Measurements from ENCODE around the gene TFEC. TPM values are rescaled to one million over a fixed set of nuclear protein-coding genes. Genes with fewer than 3 reads are reported as not detected.

TFEC gene
- total and polyA plus RNA-seq, 4 donors: 0.52 to 5.1 (median 2.4) TPM

DNA sequence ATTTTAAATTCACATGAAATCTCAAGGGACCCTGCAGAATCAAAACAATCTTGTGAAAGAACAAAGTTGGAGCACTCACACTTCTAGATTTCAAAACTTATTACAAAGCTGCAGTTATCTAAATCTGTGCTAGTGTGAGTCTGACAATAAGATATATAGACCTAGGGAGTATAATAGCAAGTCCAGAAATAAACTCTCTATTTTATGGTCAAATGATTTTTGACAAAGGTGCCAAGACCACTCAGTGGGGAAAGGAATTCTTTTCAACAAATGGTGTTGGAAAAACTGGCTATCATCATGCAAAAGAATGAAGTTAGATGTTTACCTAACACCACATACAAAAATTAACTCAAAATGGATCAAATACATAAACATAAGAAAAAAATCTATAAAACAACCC lies 68.2 kb downstream of the TFEC start:
- H3K27ac ChIP-seq (ENCODE audit: low read depth in 1 of 2, low read length in 2 of 2): no peak overlapping the region
- no peaks in the 10 kb centered on the region for H3K4me1 ChIP-seq (ENCODE audit: control insufficient read depth in 4 of 4, insufficient read depth in 4 of 4, low read length in 3 of 4)
- no peak for TF ChIP-seq SP1 (IDR thresholded peaks at IDR 0.05)
- no peak for TF ChIP-seq FOXA1 (IDR thresholded peaks at IDR 0.05)
- TF ChIP-seq GABPA (IDR thresholded peaks at IDR 0.05 in 1 of 2, conservative IDR thresholded peaks at IDR 0.05 in 1 of 2): no peak
- no peak overlapping the region for H3K9ac ChIP-seq (ENCODE audit: low read depth in 1 of 2, low read length in 2 of 2)
- no peaks in the 10 kb centered on the region for H3K27me3 ChIP-seq (ENCODE audit: control insufficient read depth in 4 of 4, insufficient read depth in 4 of 4, low read length in 3 of 4)
- DNase-seq (ENCODE audit: low spot score): no peak
- no peak overlapping the region for H3K4me3 ChIP-seq (ENCODE audit: low read depth in 1 of 3, low read length in 3 of 3)
- no peaks in the 10 kb centered on the region for H3K9me3 ChIP-seq (ENCODE audit: control insufficient read depth in 4 of 4, low read length in 3 of 4)
- H3K36me3 ChIP-seq (ENCODE audit: control insufficient read depth in 4 of 4, insufficient read depth in 3 of 4, low read depth in 1 of 4, low read length in 3 of 4): no peaks in the 10 kb centered on the region

DNA sequence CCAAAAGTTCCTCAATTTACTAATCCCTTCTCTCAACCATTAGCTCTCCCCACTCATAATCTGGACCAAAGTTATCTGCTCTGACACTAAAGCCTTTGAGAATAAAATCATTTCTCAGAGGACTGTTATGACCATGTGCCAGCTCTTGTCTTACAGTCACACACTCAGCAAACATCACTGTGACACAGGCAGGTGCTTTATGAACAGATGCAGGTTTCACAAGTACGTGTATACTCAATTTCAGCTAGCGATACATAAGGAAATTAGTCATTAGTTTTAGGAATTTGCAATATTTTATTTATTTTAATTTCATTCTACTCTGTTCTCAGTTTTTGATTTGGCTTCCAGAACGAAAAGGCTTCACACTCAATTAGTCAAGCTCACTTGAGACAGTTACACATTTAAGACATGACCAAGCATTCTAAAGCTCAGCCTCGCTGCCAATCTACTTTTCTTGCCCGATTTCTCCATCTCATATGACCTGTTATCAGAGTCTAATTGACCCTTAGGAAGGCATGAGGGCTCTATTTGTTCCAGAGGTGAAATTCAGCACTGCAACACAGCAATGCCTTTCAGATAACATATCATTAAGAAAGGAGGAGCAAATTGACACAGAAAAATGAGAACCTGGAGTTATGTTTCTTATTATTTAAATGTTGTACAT lies 76.8 kb downstream of the TFEC start:
- no peak for DNase-seq (ENCODE audit: low spot score)
- TF ChIP-seq FOXA2 (IDR thresholded peaks at IDR 0.05) (no peak), JUND (IDR thresholded peaks at IDR 0.05) (no peak), TAF1 (conservative IDR thresholded peaks at IDR 0.05) (no peak), RXRA (IDR thresholded peaks at IDR 0.05) (no peak), FOXA1 (IDR thresholded peaks at IDR 0.05) (no peak), EGR1 (IDR thresholded peaks at IDR 0.05; ENCODE audit: low read depth in 2 of 2) (no peak), HNF4A (conservative IDR thresholded peaks at IDR 0.05) (no peak), SP1 (IDR thresholded peaks at IDR 0.05) (no peak), GABPA (IDR thresholded peaks at IDR 0.05 in 1 of 2, conservative IDR thresholded peaks at IDR 0.05 in 1 of 2) (no peak), HNF4G (IDR thresholded peaks at IDR 0.05) (no peak), NR2F2 (IDR thresholded peaks at IDR 0.05) (no peak), YY1 (IDR thresholded peaks at IDR 0.05) (no peak), RAD21 (IDR thresholded peaks at IDR 0.05) (no peak)
- TF ChIP-seq, protein P1, sequence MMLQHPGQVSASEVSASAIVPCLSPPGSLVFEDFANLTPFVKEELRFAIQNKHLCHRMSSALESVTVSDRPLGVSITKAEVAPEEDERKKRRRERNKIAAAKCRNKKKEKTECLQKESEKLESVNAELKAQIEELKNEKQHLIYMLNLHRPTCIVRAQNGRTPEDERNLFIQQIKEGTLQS (IDR thresholded peaks at IDR 0.05): no peak
- TF ChIP-seq, protein P2, sequence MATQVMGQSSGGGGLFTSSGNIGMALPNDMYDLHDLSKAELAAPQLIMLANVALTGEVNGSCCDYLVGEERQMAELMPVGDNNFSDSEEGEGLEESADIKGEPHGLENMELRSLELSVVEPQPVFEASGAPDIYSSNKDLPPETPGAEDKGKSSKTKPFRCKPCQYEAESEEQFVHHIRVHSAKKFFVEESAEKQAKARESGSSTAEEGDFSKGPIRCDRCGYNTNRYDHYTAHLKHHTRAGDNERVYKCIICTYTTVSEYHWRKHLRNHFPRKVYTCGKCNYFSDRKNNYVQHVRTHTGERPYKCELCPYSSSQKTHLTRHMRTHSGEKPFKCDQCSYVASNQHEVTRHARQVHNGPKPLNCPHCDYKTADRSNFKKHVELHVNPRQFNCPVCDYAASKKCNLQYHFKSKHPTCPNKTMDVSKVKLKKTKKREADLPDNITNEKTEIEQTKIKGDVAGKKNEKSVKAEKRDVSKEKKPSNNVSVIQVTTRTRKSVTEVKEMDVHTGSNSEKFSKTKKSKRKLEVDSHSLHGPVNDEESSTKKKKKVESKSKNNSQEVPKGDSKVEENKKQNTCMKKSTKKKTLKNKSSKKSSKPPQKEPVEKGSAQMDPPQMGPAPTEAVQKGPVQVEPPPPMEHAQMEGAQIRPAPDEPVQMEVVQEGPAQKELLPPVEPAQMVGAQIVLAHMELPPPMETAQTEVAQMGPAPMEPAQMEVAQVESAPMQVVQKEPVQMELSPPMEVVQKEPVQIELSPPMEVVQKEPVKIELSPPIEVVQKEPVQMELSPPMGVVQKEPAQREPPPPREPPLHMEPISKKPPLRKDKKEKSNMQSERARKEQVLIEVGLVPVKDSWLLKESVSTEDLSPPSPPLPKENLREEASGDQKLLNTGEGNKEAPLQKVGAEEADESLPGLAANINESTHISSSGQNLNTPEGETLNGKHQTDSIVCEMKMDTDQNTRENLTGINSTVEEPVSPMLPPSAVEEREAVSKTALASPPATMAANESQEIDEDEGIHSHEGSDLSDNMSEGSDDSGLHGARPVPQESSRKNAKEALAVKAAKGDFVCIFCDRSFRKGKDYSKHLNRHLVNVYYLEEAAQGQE (IDR thresholded peaks at IDR 0.05): no peak
- TF ChIP-seq, protein P3, sequence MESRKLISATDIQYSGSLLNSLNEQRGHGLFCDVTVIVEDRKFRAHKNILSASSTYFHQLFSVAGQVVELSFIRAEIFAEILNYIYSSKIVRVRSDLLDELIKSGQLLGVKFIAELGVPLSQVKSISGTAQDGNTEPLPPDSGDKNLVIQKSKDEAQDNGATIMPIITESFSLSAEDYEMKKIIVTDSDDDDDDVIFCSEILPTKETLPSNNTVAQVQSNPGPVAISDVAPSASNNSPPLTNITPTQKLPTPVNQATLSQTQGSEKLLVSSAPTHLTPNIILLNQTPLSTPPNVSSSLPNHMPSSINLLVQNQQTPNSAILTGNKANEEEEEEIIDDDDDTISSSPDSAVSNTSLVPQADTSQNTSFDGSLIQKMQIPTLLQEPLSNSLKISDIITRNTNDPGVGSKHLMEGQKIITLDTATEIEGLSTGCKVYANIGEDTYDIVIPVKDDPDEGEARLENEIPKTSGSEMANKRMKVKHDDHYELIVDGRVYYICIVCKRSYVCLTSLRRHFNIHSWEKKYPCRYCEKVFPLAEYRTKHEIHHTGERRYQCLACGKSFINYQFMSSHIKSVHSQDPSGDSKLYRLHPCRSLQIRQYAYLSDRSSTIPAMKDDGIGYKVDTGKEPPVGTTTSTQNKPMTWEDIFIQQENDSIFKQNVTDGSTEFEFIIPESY (IDR thresholded peaks at IDR 0.05): no peak
- TF ChIP-seq, protein P4, sequence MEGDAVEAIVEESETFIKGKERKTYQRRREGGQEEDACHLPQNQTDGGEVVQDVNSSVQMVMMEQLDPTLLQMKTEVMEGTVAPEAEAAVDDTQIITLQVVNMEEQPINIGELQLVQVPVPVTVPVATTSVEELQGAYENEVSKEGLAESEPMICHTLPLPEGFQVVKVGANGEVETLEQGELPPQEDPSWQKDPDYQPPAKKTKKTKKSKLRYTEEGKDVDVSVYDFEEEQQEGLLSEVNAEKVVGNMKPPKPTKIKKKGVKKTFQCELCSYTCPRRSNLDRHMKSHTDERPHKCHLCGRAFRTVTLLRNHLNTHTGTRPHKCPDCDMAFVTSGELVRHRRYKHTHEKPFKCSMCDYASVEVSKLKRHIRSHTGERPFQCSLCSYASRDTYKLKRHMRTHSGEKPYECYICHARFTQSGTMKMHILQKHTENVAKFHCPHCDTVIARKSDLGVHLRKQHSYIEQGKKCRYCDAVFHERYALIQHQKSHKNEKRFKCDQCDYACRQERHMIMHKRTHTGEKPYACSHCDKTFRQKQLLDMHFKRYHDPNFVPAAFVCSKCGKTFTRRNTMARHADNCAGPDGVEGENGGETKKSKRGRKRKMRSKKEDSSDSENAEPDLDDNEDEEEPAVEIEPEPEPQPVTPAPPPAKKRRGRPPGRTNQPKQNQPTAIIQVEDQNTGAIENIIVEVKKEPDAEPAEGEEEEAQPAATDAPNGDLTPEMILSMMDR (IDR thresholded peaks at IDR 0.05; ENCODE audit: low read depth, low read length, missing input control): no peak
- TF ChIP-seq, protein P5, sequence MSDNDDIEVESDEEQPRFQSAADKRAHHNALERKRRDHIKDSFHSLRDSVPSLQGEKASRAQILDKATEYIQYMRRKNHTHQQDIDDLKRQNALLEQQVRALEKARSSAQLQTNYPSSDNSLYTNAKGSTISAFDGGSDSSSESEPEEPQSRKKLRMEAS (IDR thresholded peaks at IDR 0.05): no peak
- Histone ChIP-seq H3K9ac (ENCODE audit: low read depth in 1 of 2, low read length in 2 of 2) (no peak overlapping the region), H3K4me3 (ENCODE audit: low read depth in 1 of 3, low read length in 3 of 3) (no peak overlapping the region), H3K27me3 (ENCODE audit: control insufficient read depth in 4 of 4, insufficient read depth in 4 of 4, low read length in 3 of 4) (no peaks in the 10 kb centered on the region), H3K27ac (ENCODE audit: low read depth in 1 of 2, low read length in 2 of 2) (no peak overlapping the region), H3K36me3 (ENCODE audit: control insufficient read depth in 4 of 4, insufficient read depth in 3 of 4, low read depth in 1 of 4, low read length in 3 of 4) (no peaks in the 10 kb centered on the region), H3K9me3 (ENCODE audit: control insufficient read depth in 4 of 4, low read length in 3 of 4) (no peaks in the 10 kb centered on the region), H3K4me1 (ENCODE audit: control insufficient read depth in 4 of 4, insufficient read depth in 4 of 4, low read length in 3 of 4) (no peaks in the 10 kb centered on the region)
- 65% methylated on average over 5 of the region's 5 CpGs for WGBS

Measured in liver (tissue), 9 donors.